HG02870 (cell line): ENCODE measurements around the gene NDUFAF2.

Experiments
- ATAC-seq: cut with Tn5 transposase; IDR thresholded peaks from one replicate; pipeline ENCODE4 v1.9.1; 2021; ENCODE audit warnings: mild to moderate bottlenecking, moderate library complexity; ENCODE audit not compliant: unreplicated experiment

NDUFAF2 gene

GRCh38 chr5:61100437-61100836 lies 155.4 kb downstream of the NDUFAF2 start:
- no peak for ATAC-seq

- no peak for ATAC-seq
Measured at GRCh38 chr5:61114441-61114840, 169.4 kb downstream of the NDUFAF2 start.

DNA sequence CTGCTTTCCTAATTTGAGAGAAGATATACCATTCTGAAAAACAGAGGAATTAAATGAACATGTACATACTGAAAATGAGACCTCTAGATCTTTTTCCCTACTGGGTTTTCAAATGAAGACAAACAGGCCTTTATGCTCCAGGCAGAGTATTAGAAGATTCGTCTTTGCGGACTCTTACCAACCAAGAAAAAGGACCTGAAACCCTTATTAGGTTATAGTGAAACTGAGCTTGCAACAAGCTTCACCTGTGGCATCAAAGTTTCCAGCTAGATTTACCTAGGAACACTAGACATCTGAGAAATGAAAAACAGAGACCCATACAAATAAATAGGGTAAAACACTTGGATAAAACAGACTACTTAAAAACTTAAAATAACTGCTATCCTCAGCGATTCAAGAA lies 171.0 kb downstream of the NDUFAF2 start:
- peak; percentile 74 for ATAC-seq

DNA sequence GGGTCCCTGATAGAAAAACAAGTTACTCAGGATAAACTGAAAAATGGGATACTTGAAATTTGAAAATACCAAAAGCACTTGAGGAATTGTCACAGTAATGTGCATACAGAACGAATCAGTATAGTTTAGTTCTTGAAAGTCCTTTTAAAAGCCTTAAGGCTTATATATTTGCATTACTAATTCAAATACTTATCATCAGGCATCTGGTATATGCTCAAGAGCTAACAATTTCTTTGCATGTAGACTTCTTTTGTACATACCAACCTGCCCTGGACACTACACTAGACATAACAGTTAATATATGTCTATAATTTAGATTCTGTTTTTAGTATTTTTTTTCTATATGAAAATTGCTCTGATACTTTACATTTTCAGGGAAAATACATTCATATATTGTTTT lies 174.1 kb downstream of the NDUFAF2 start:
- ATAC-seq, result no peak

DNA sequence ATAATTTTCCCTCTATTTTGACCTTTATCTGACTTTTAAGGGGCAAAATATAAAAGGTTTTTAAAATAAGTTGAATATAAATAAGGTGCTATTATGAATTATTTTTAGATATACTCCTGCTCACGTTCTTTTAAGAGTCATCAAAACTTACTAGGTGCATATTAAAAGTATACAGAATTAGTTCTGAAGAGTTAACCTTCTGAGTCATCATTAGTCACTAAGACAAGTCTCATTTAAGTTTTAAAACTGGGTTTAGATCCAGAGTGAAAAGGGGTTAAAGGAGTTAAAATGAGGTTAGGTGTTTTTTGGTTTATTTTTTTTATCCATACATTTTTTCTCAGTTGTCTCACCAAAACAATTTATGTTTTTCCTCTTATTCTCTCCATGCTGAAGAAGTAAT lies 175.5 kb downstream of the NDUFAF2 start:
- ATAC-seq, result no peak

DNA sequence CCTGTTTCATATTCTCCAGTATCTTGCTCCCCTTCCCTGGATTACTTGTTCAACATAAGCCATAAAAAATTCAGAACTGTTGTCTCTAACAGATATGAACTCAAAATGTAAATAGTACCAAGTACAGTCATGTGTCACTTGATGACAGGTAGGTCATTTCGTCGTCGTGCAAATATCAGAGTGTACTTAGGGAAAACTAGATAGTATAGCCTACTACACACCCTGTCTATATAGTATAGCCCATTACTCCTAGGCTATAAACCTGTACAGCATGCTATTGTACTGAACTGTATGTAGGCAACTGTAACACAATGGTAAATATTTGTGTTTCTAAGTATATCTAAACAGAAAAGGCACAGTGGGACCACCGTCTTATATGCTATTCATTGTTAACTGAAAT lies 178.1 kb downstream of the NDUFAF2 start:
- no peak for ATAC-seq

DNA sequence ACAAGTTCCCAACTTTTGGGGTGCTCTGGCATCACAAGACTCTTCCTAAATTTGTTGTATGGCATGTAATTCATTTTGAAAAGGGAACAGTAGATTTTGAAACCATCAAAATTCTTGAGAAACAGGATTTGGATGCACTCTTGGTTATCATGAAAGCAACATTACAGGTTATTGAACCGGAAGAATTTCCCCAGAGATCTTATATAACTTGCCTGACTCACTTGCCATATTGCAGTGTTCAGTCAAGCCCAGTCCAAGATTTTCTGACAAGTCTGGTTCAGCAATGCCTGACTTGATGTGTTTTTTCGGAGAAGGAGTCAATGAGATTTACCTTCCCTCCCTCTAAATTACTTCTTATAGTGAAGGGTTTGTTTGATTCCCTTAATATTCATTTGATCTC lies 185.3 kb downstream of the NDUFAF2 start:
- ATAC-seq, result no peak

GRCh38 chr5:61132559-61132958 lies 187.6 kb downstream of the NDUFAF2 start:
- no peak for ATAC-seq

DNA sequence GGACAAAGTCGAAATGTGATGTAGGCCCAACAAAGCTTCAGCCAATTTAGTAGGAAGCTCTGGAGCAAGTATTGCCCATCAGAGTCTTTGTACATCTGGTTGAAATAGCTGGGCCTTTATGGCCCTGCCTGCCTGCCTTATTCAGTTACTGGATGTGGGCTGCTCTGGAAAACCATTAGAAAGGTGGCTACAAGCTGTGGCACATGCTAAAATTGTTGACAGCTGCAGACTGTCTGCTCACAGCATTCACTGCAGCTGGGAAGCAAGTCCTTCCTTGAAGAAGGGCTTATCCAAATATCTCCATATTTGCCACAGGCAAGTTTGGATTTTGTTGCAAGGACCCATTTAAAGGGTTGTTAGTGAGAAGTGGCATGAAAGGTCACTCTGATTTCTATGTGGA lies 192.8 kb downstream of the NDUFAF2 start:
- ATAC-seq, result no peak

GRCh38 chr5:61139094-61139873 lies 194.3 kb downstream of the NDUFAF2 start:
- ATAC-seq, result no peak

- no peak for ATAC-seq
Measured at GRCh38 chr5:61139931-61140330, 194.9 kb downstream of the NDUFAF2 start.

- no peak for ATAC-seq
Measured at GRCh38 chr5:61141801-61142200, 196.8 kb downstream of the NDUFAF2 start.

- no peak for ATAC-seq
Measured at GRCh38 chr5:61142391-61142790, 197.4 kb downstream of the NDUFAF2 start.

DNA sequence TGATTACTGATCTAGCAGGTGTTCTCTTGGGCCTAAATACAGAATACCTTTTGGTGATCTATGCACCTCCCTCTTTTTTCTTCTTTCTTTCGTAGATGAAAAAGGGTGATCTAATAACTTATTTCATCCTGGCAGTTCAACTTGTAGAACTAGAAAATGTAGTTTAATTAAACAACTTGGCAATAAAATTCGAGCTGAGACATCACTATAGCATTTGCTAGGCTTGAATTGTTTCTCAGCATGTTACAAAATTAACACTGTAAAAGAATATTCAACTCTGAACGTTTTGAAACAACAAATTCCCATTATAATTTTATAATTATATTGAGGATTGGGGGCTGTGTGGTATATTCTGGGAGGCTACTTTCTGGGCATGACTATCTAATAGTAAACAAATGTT lies 197.8 kb downstream of the NDUFAF2 start:
- ATAC-seq, result no peak

- no peak for ATAC-seq
Measured at GRCh38 chr5:61148515-61148914, 203.5 kb downstream of the NDUFAF2 start.

- no peak for ATAC-seq
Measured at GRCh38 chr5:61151893-61152292, 206.9 kb downstream of the NDUFAF2 start.

DNA sequence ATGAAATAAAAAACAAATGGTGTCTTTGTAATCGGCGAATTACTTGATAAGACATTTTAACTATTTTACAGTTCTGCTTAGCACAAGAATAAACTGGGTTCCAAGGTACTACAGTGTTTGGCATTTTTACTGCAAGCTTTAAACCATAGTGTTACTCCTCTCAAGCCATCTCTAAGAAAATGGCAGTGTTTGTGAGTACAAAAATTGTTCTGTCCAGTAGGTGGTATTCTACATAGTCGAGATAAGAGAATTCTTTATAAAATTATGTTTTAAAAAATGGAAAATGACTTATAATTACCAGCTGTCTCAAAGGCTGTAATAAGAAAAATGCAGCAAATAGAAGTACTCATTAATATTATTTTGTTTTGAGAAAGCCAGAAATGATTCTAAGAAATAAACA lies 214.1 kb downstream of the NDUFAF2 start:
- no peak for ATAC-seq

DNA sequence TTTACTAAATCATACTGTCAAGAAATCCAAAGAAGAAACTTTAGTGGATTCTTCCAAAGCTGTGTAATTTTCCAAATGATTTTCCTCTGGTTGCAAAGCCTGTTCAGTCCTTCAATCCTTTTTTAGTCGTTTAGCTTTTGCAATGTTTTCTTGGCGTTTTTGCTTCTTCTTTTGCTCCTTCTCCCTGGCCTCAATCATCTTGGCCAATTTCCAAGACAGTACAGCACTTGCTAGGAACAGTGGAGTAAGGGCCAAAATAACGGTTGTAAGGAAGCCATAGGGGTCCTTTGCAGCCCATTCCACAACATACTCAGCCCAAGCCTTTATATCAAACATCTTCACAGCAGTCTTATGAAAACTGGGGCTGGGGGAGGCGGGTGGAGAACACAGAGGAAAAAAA lies 214.8 kb downstream of the NDUFAF2 start:
- ATAC-seq, result no peak

DNA sequence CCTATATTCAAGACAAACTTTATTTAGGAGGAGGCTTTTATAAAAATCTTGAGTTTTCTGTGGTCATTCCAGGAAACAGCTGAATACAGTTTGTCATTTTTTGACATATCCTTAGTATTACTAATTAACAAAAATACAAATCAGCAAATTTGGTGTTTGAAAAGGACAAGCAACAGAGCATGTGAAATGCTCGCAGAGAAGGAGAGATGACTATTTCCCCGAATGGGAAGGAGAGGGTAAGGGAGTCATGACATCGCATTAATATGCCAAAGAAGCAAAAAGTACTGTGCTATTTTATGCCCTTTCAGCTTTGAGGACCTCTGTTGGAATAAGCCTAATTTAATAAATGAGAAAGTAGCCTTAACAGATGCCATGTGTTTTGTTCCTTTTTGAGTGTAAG lies 215.5 kb downstream of the NDUFAF2 start:
- no peak for ATAC-seq

GRCh38 chr5:61162010-61162831 lies 217.2 kb downstream of the NDUFAF2 start, which contains the start of gene SMIM15:
SMIM15 (minus strand) TSS chr5:61162468; CDS start chr5:61160171, 2,297 bp downstream.
- peak; percentile 97 for ATAC-seq

- ATAC-seq, result no peak
Measured at GRCh38 chr5:61162832-61163567, 218.0 kb downstream of the NDUFAF2 start.
